ENCODE data around the gene CLASRP.
"Not testable (repeated sequence)": the region's sequence is repeated elsewhere in the genome, so short reads cannot be mapped to it uniquely, and the experiment has no call there.

Gene CLASRP

GRCh38 chr19:45000665-45001064 is 38.2 kb upstream of the CLASRP start:
- not testable (repeated sequence) for H3K9me3 ChIP-seq (ENCODE audit: control insufficient read depth, low read length); H3K27ac ChIP-seq (ENCODE audit: insufficient read depth, low read depth, low read length, poor library complexity, severe bottlenecking); H3K36me3 ChIP-seq (ENCODE audit: control insufficient read depth, insufficient read depth, low read length); H3K4me3 ChIP-seq (ENCODE audit: insufficient read depth, low read depth, low read length); H3K27me3 ChIP-seq (ENCODE audit: control insufficient read depth, insufficient read depth, low read length, poor library complexity, severe bottlenecking); H3K4me1 ChIP-seq (ENCODE audit: control insufficient read depth, insufficient read depth, low read length)
- WGBS, 2 experiments: 85 to 86% methylated on average over 19 of the region's 19 CpGs

GRCh38 chr19:45001087-45001739 is 37.6 kb upstream of the CLASRP start, which contains the start of gene RELB:
RELB (plus strand) TSS chr19:45001464; CDS start chr19:45001580, 116 bp downstream.
- no peaks in the 10 kb centered on the region for H3K9me3 ChIP-seq (ENCODE audit: control insufficient read depth, low read length)
- no peaks in the 10 kb centered on the region for H3K4me1 ChIP-seq (ENCODE audit: control insufficient read depth, insufficient read depth, low read length)
- peak within 1 kb of the TSS; percentile 95 for H3K27ac ChIP-seq (ENCODE audit: insufficient read depth, low read depth, low read length, poor library complexity, severe bottlenecking)
- H3K36me3 ChIP-seq (ENCODE audit: control insufficient read depth, insufficient read depth, low read length): no peaks in the 10 kb centered on the region
- H3K27me3 ChIP-seq (ENCODE audit: control insufficient read depth, insufficient read depth, low read length, poor library complexity, severe bottlenecking): no peaks in the 10 kb centered on the region
- H3K4me3 ChIP-seq (ENCODE audit: insufficient read depth, low read depth, low read length): peak within 1 kb of the TSS; percentile 70
- WGBS, 2 experiments: 3% methylated on average over 79 of the region's 79 CpGs

- 98% methylated on average over 2 of the region's 4 CpGs for WGBS, 2 experiments
Observed at GRCh38 chr19:45003485-45003884, 35.4 kb upstream of the CLASRP start.

GRCh38 chr19:45005787-45006186 is 33.1 kb upstream of the CLASRP start:
- Histone ChIP-seq H3K4me1 (ENCODE audit: control insufficient read depth, insufficient read depth, low read length) (no peaks in the 10 kb centered on the region), H3K27me3 (ENCODE audit: control insufficient read depth, insufficient read depth, low read length, poor library complexity, severe bottlenecking) (no peaks in the 10 kb centered on the region), H3K4me3 (ENCODE audit: insufficient read depth, low read depth, low read length) (no peak overlapping the region), H3K9me3 (ENCODE audit: control insufficient read depth, low read length) (no peaks in the 10 kb centered on the region), H3K27ac (ENCODE audit: insufficient read depth, low read depth, low read length, poor library complexity, severe bottlenecking) (no peak overlapping the region), H3K36me3 (ENCODE audit: control insufficient read depth, insufficient read depth, low read length) (no peaks in the 10 kb centered on the region)
- WGBS, 2 experiments: 94 to 95% methylated on average over 9 of the region's 9 CpGs

More at GRCh38 chr19:45003485-45003884, 35.4 kb upstream of the CLASRP start:
- no peaks in the 10 kb centered on the region for H3K9me3 ChIP-seq (ENCODE audit: control insufficient read depth, low read length)
- H3K27ac ChIP-seq (ENCODE audit: insufficient read depth, low read depth, low read length, poor library complexity, severe bottlenecking): no peak overlapping the region
- no peaks in the 10 kb centered on the region for H3K4me1 ChIP-seq (ENCODE audit: control insufficient read depth, insufficient read depth, low read length)
- H3K4me3 ChIP-seq (ENCODE audit: insufficient read depth, low read depth, low read length): no peak overlapping the region
- no peaks in the 10 kb centered on the region for H3K36me3 ChIP-seq (ENCODE audit: control insufficient read depth, insufficient read depth, low read length)
- H3K27me3 ChIP-seq (ENCODE audit: control insufficient read depth, insufficient read depth, low read length, poor library complexity, severe bottlenecking): no peaks in the 10 kb centered on the region

GRCh38 chr19:45008552-45008951 is 30.3 kb upstream of the CLASRP start:
- Histone ChIP-seq H3K27me3 (ENCODE audit: control insufficient read depth, insufficient read depth, low read length, poor library complexity, severe bottlenecking) (no peaks in the 10 kb centered on the region), H3K9me3 (ENCODE audit: control insufficient read depth, low read length) (no peaks in the 10 kb centered on the region), H3K4me1 (ENCODE audit: control insufficient read depth, insufficient read depth, low read length) (no peaks in the 10 kb centered on the region), H3K27ac (ENCODE audit: insufficient read depth, low read depth, low read length, poor library complexity, severe bottlenecking) (no peak overlapping the region), H3K36me3 (ENCODE audit: control insufficient read depth, insufficient read depth, low read length) (no peaks in the 10 kb centered on the region), H3K4me3 (ENCODE audit: insufficient read depth, low read depth, low read length) (no peak overlapping the region)
- 82 to 88% methylated on average over 10 of the region's 10 CpGs for WGBS, 2 experiments

GRCh38 chr19:45009625-45010255 is 29.1 kb upstream of the CLASRP start:
- H3K36me3 ChIP-seq (ENCODE audit: control insufficient read depth, insufficient read depth, low read length): no peaks in the 10 kb centered on the region
- no peaks in the 10 kb centered on the region for H3K9me3 ChIP-seq (ENCODE audit: control insufficient read depth, low read length)
- no peak overlapping the region for H3K4me3 ChIP-seq (ENCODE audit: insufficient read depth, low read depth, low read length)
- no peak overlapping the region for H3K27ac ChIP-seq (ENCODE audit: insufficient read depth, low read depth, low read length, poor library complexity, severe bottlenecking)
- H3K27me3 ChIP-seq (ENCODE audit: control insufficient read depth, insufficient read depth, low read length, poor library complexity, severe bottlenecking): no peaks in the 10 kb centered on the region
- WGBS, 2 experiments: 92 to 93% methylated on average over 9 of the region's 9 CpGs
- H3K4me1 ChIP-seq (ENCODE audit: control insufficient read depth, insufficient read depth, low read length): no peaks in the 10 kb centered on the region

GRCh38 chr19:45010306-45010705 is 28.5 kb upstream of the CLASRP start:
- Histone ChIP-seq H3K27ac (ENCODE audit: insufficient read depth, low read depth, low read length, poor library complexity, severe bottlenecking) (no peak overlapping the region), H3K4me1 (ENCODE audit: control insufficient read depth, insufficient read depth, low read length) (no peaks in the 10 kb centered on the region), H3K4me3 (ENCODE audit: insufficient read depth, low read depth, low read length) (no peak overlapping the region), H3K9me3 (ENCODE audit: control insufficient read depth, low read length) (no peaks in the 10 kb centered on the region), H3K36me3 (ENCODE audit: control insufficient read depth, insufficient read depth, low read length) (no peaks in the 10 kb centered on the region), H3K27me3 (ENCODE audit: control insufficient read depth, insufficient read depth, low read length, poor library complexity, severe bottlenecking) (no peaks in the 10 kb centered on the region)
- WGBS, 2 experiments: 92 to 95% methylated on average over 5 to 6 of the region's 6 CpGs

- Histone ChIP-seq H3K27me3 (ENCODE audit: control insufficient read depth, insufficient read depth, low read length, poor library complexity, severe bottlenecking) (no peaks in the 10 kb centered on the region), H3K36me3 (ENCODE audit: control insufficient read depth, insufficient read depth, low read length) (no peaks in the 10 kb centered on the region), H3K4me3 (ENCODE audit: insufficient read depth, low read depth, low read length) (no peak overlapping the region), H3K9me3 (ENCODE audit: control insufficient read depth, low read length) (no peaks in the 10 kb centered on the region), H3K4me1 (ENCODE audit: control insufficient read depth, insufficient read depth, low read length) (no peaks in the 10 kb centered on the region), H3K27ac (ENCODE audit: insufficient read depth, low read depth, low read length, poor library complexity, severe bottlenecking) (no peak overlapping the region)
- 95 to 96% methylated on average over 42 of the region's 42 CpGs for whole genome bisulfite sequencing, 2 experiments
Observed at GRCh38 chr19:45011959-45012358, 26.9 kb upstream of the CLASRP start.

- H3K27me3 ChIP-seq (ENCODE audit: control insufficient read depth, insufficient read depth, low read length, poor library complexity, severe bottlenecking): no peaks in the 10 kb centered on the region
- WGBS, 2 experiments: 81 to 85% methylated on average over 13 of the region's 13 CpGs
- no peaks in the 10 kb centered on the region for H3K9me3 ChIP-seq (ENCODE audit: control insufficient read depth, low read length)
- no peaks in the 10 kb centered on the region for H3K36me3 ChIP-seq (ENCODE audit: control insufficient read depth, insufficient read depth, low read length)
- no peak overlapping the region for H3K27ac ChIP-seq (ENCODE audit: insufficient read depth, low read depth, low read length, poor library complexity, severe bottlenecking)
- no peaks in the 10 kb centered on the region for H3K4me1 ChIP-seq (ENCODE audit: control insufficient read depth, insufficient read depth, low read length)
- no peak overlapping the region for H3K4me3 ChIP-seq (ENCODE audit: insufficient read depth, low read depth, low read length)
Observed at GRCh38 chr19:45016388-45017314, 22.2 kb upstream of the CLASRP start.

- Histone ChIP-seq H3K4me3 (ENCODE audit: insufficient read depth, low read depth, low read length) (no peak overlapping the region), H3K9me3 (ENCODE audit: control insufficient read depth, low read length) (no peaks in the 10 kb centered on the region), H3K27me3 (ENCODE audit: control insufficient read depth, insufficient read depth, low read length, poor library complexity, severe bottlenecking) (no peaks in the 10 kb centered on the region), H3K36me3 (ENCODE audit: control insufficient read depth, insufficient read depth, low read length) (no peaks in the 10 kb centered on the region), H3K27ac (ENCODE audit: insufficient read depth, low read depth, low read length, poor library complexity, severe bottlenecking) (no peak overlapping the region), H3K4me1 (ENCODE audit: control insufficient read depth, insufficient read depth, low read length) (no peaks in the 10 kb centered on the region)
- WGBS, 2 experiments: 87 to 89% methylated on average over 2 of the region's 2 CpGs
Observed at GRCh38 chr19:45019187-45019586, 19.7 kb upstream of the CLASRP start.

Data from ectodermal cell (in vitro differentiated cells).